Neural progenitor cell (in vitro differentiated cells): ENCODE data around the gene PRSS21. TPM values are rescaled to one million over a fixed set of nuclear protein-coding genes. Genes with fewer than 3 reads are reported as not detected.
A peak's percentile ranks its signal among the peaks of the same experiment; 100 is the strongest.

ENCODE experiments used
- DNase-seq: peaks from one replicate; pipeline ENCODE4 v3.0.0-alpha.2; 2016; ENCODE audit warnings: low spot score
- H2AFZ ChIP-seq: fragments of 200-600 bp; sonication (generic); replicated peaks from 2 replicates; pipeline ENCODE4 v1.6.1; 2016; ENCODE audit warnings: antibody characterized with exemption
- H3F3A ChIP-seq: fragments of 200-600 bp; sonication (generic); 2 replicates; pipeline ENCODE4 v1.6.1; 2016; ENCODE audit warnings: antibody characterized with exemption, low read depth
- H3K27ac ChIP-seq: fragments of 200-600 bp; sonication (generic); 2 replicates; pipeline ENCODE4 v1.5.1; 2016; ENCODE audit warnings: mild to moderate bottlenecking
- H3K27me3 ChIP-seq: fragments of 200-600 bp; sonication (generic); 2 replicates; pipeline ENCODE4 v1.6.1; 2016; ENCODE audit warnings: mild to moderate bottlenecking, moderate library complexity
- H3K36me3 ChIP-seq: fragments of 200-600 bp; sonication (generic); 2 replicates; pipeline ENCODE4 v1.5.1; 2016
- H3K4me1 ChIP-seq: fragments of 200-600 bp; sonication (generic); 2 replicates; pipeline ENCODE4 v1.6.1; 2016; ENCODE audit warnings: mixed run types
- H3K4me2 ChIP-seq: fragments of 200-600 bp; sonication (generic); 2 replicates; pipeline ENCODE4 v1.6.1; 2016
- H3K4me3 ChIP-seq: fragments of 200-600 bp; sonication (generic); 2 replicates; pipeline ENCODE4 v1.5.1; 2016
- H3K79me2 ChIP-seq: fragments of 200-600 bp; sonication (generic); 2 replicates; pipeline ENCODE4 v1.6.1; 2016; ENCODE audit warnings: low read depth
- H3K9ac ChIP-seq: fragments of 200-600 bp; sonication (generic); 2 replicates; pipeline ENCODE4 v1.6.1; 2016
- H3K9me3 ChIP-seq: fragments of 200-600 bp; sonication (generic); 2 replicates; pipeline ENCODE4 v1.5.1; 2016; ENCODE audit warnings: low read depth
- H4K20me1 ChIP-seq: fragments of 200-600 bp; sonication (generic); 2 replicates; pipeline ENCODE4 v1.6.1; 2016; ENCODE audit warnings: low read depth
- H3K27ac Mint-ChIP-seq: 3 replicates; pipeline ENCODE4 v1.8.0; 2021; ENCODE audit warnings: mixed read lengths
- H3K27me3 Mint-ChIP-seq: 2 replicates; pipeline ENCODE4 v1.8.0; 2022; ENCODE audit warnings: low read depth, mild to moderate bottlenecking, inconsistent platforms, moderate library complexity, mixed read lengths; ENCODE audit not compliant: insufficient read depth
- H3K36me3 Mint-ChIP-seq: 3 replicates; pipeline ENCODE4 v1.8.0; 2021; ENCODE audit warnings: mixed read lengths
- H3K4me1 Mint-ChIP-seq: 3 replicates; pipeline ENCODE4 v1.8.0; 2021; ENCODE audit warnings: mixed read lengths
- H3K4me3 Mint-ChIP-seq: 3 replicates; pipeline ENCODE4 v1.8.0; 2021; ENCODE audit warnings: mild to moderate bottlenecking, moderate library complexity, mixed read lengths
- H3K9me3 Mint-ChIP-seq: 3 replicates; pipeline ENCODE4 v1.8.0; 2020; ENCODE audit warnings: mixed read lengths
- EZH2 ChIP-seq: fragments of 200-600 bp; sonication (generic); IDR thresholded peaks from 2 replicates; pipeline ENCODE4 v1.6.1; 2017; ENCODE audit warnings: antibody characterized with exemption, mild to moderate bottlenecking, moderate library complexity
- EZH2phosphoT487 ChIP-seq: fragments of 200-600 bp; sonication (generic); IDR thresholded peaks from 2 replicates; pipeline ENCODE4 v1.6.1; 2017; ENCODE audit warnings: antibody characterized with exemption
- total RNA-seq: library from RNA; depleted of rRNA; stranded (reverse); fragments of >200 nt; gene quantifications from 2 replicates; pipeline ENCODE4 v1.2.3, GENCODE V29; 2015; ENCODE audit warnings: low replicate concordance
- TF ChIP-seq, protein P1 (sequence below): fragments of 200-600 bp; sonication (generic); IDR thresholded peaks from 2 replicates; pipeline ENCODE4 v1.5.1; 2017; ENCODE audit warnings: antibody characterized with exemption, mild to moderate bottlenecking

Gene PRSS21
- total RNA-seq, 1 donor from 2014 or later: not detected

DNA sequence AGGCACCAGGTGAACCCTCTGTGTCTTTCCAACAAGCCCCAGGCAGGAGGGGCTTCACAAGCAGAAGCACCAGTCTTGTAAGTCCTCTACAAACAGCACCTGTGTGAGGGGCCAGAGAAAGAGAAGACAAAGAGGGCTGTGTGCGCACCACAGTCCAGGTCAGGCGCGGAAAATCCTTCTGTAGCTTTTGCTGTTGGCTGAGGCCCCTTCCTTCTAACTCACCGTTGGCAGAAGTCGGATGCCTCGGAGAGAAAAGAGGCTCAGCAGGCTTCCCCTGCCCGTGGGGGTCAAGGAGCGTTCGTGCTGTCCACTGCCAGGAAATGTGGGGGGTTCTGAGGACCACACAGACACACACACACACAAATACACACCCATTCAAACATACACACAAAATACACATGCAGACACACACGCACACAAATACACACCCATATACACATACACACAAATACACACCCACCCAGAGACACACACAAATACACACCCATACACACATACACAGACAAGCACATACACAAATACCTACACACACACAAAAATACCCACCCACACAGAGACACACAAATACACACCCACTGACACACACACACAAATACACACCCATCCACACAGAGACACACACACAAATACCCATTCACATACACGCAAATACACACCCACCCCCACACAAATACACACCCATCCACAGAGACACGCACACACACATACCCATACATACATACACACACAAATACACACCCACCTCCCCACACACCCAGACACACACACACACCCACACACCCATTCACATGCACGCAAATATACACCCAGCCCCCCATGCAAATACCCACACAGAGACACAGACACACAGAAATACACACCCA is 19.8 kb downstream of the PRSS21 start:
- no peaks in the 10 kb centered on the region for H3F3A ChIP-seq
- no peaks in the 10 kb centered on the region for H3K9me3 ChIP-seq
- peak overlapping the region; percentile 28 for H3K4me3 Mint-ChIP-seq
- no peaks in the 10 kb centered on the region for H3K4me1 ChIP-seq
- DNase-seq: no peak
- H4K20me1 ChIP-seq: no peaks in the 10 kb centered on the region
- TF ChIP-seq EZH2phosphoT487 (no peak), EZH2 (no peak)
- TF ChIP-seq, protein P1, sequence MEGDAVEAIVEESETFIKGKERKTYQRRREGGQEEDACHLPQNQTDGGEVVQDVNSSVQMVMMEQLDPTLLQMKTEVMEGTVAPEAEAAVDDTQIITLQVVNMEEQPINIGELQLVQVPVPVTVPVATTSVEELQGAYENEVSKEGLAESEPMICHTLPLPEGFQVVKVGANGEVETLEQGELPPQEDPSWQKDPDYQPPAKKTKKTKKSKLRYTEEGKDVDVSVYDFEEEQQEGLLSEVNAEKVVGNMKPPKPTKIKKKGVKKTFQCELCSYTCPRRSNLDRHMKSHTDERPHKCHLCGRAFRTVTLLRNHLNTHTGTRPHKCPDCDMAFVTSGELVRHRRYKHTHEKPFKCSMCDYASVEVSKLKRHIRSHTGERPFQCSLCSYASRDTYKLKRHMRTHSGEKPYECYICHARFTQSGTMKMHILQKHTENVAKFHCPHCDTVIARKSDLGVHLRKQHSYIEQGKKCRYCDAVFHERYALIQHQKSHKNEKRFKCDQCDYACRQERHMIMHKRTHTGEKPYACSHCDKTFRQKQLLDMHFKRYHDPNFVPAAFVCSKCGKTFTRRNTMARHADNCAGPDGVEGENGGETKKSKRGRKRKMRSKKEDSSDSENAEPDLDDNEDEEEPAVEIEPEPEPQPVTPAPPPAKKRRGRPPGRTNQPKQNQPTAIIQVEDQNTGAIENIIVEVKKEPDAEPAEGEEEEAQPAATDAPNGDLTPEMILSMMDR: no peak
- peak overlapping the region; percentile 12 for H3K27ac Mint-ChIP-seq
- no peaks in the 10 kb centered on the region for H3K36me3 ChIP-seq
- H3K27me3 Mint-ChIP-seq: peaks cover 17% of the 10 kb centered on the region
- no peaks in the 10 kb centered on the region for H3K79me2 ChIP-seq
- H3K36me3 Mint-ChIP-seq: no peaks in the 10 kb centered on the region
- peaks cover 15% of the 10 kb centered on the region for H3K4me1 Mint-ChIP-seq
- H3K9ac ChIP-seq: no peak overlapping the region
- peaks cover 6% of the 10 kb centered on the region for H3K27me3 ChIP-seq
- no peak overlapping the region for H3K4me2 ChIP-seq
- no peak overlapping the region for H3K27ac ChIP-seq
- no peaks in the 10 kb centered on the region for H3K9me3 Mint-ChIP-seq
- no peak overlapping the region for H2AFZ ChIP-seq
- no peak overlapping the region for H3K4me3 ChIP-seq

DNA sequence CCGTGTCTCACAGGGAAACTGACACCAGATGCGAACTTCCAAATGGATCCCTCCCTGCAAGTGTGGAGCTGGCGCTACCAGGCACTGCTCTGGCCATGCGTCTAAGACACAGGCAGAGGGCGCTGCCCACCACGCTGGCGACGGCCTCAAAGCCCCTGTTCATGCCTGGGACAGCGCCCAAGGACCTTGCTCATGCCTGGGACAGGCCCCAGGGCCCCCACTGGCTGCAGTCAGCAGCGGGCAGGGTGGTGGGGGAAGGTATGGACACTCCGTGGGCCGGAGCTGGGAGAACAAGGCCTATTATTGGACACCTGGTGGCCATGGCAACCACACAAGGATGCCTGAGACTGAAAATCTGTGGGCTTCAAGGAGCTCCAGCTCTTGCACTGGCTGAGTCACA is 21.9 kb downstream of the PRSS21 start:
- Histone ChIP-seq H3K4me1 (no peaks in the 10 kb centered on the region), H3K9ac (no peak overlapping the region), H3K4me2 (no peak overlapping the region), H3K4me3 (no peak overlapping the region), H3K36me3 (no peaks in the 10 kb centered on the region), H2AFZ (peak overlapping the region; percentile 52), H3K9me3 (no peaks in the 10 kb centered on the region), H3K79me2 (no peaks in the 10 kb centered on the region), H3K27me3 (peaks cover 14% of the 10 kb centered on the region), H4K20me1 (no peaks in the 10 kb centered on the region), H3K27ac (no peak overlapping the region), H3F3A (no peaks in the 10 kb centered on the region)
- DNase-seq: peak; percentile 90
- H3K27ac Mint-ChIP-seq: no peak overlapping the region
- peaks cover 15% of the 10 kb centered on the region for H3K4me1 Mint-ChIP-seq
- peaks cover 17% of the 10 kb centered on the region for H3K27me3 Mint-ChIP-seq
- TF ChIP-seq, protein P1: peak; percentile 87
- TF ChIP-seq EZH2phosphoT487: no peak
- peak overlapping the region; percentile 1 for H3K4me3 Mint-ChIP-seq
- no peaks in the 10 kb centered on the region for H3K9me3 Mint-ChIP-seq
- no peaks in the 10 kb centered on the region for H3K36me3 Mint-ChIP-seq

DNA sequence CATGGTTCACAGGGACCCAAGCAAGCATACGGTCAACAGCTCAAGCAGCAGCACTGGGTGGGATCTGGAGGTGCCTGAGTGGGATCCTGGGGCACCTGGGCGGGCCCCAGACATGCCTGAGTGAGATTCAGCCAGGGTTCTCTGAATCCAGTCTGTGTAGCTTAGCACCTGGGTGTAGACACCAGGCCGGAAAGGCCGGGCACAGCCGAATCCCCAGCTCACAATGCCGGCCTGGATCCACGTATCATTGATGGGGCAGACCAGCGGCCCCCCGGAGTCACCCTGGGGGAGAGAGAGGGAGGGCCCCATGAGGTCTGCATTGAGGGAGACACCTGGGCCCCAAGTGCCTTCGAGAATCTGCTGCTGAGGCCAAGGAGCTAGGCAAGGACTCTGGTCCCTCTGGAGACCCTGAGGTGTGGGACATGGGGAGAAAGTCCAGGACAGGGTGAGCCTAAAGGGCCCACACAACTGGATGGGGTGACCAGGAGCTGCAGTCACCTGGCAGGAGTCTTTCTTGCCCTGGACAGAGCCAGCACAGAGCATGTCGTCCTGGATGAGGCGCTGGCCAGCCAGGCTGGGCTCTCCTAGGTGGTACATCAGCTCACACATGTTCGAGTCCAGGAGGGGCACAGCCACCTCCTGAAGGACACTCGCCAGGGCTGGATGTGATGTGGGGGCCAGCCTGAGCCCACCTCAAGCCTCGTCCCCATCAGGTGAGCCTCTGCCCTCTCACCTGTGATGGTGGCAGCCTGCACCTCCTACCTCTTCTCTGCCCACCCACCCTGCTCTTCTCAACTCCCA is 22.8 kb downstream of the PRSS21 start:
- H3K4me1 ChIP-seq: no peaks in the 10 kb centered on the region
- no peak overlapping the region for H3K9ac ChIP-seq
- H3K4me3 Mint-ChIP-seq: no peak overlapping the region
- H3K4me1 Mint-ChIP-seq: peaks cover 15% of the 10 kb centered on the region
- H3K27ac ChIP-seq: no peak overlapping the region
- no peaks in the 10 kb centered on the region for H3K36me3 Mint-ChIP-seq
- H3K36me3 ChIP-seq: no peaks in the 10 kb centered on the region
- H3K4me3 ChIP-seq: no peak overlapping the region
- H3K79me2 ChIP-seq: no peaks in the 10 kb centered on the region
- H3K9me3 ChIP-seq: no peaks in the 10 kb centered on the region
- H3K9me3 Mint-ChIP-seq: no peaks in the 10 kb centered on the region
- no peak overlapping the region for H3K27ac Mint-ChIP-seq
- H3F3A ChIP-seq: no peaks in the 10 kb centered on the region
- no peak for DNase-seq
- TF ChIP-seq, protein P1: no peak
- TF ChIP-seq EZH2 (no peak), EZH2phosphoT487 (no peak)
- H3K27me3 ChIP-seq: peaks cover 18% of the 10 kb centered on the region
- H2AFZ ChIP-seq: no peak overlapping the region
- H4K20me1 ChIP-seq: no peaks in the 10 kb centered on the region
- peaks cover 17% of the 10 kb centered on the region for H3K27me3 Mint-ChIP-seq
- no peak overlapping the region for H3K4me2 ChIP-seq
